Panc1 (cell line): ENCODE measurements around the gene DEFB129. TPM values are rescaled to one million over a fixed set of nuclear protein-coding genes. Genes with fewer than 3 reads are reported as not detected.

Experiments
- ATAC-seq: fragments of 200-7000 bp; cut with Tn5 transposase; 2 replicates; pipeline ENCODE4 v1.9.1; 2020; ENCODE audit warnings: mild to moderate bottlenecking, moderate library complexity
- BruUV-seq: library from RNA; stranded (reverse); fragments of 400-500 nt; replicated peaks from 2 replicates; lab custom pipeline; 2021; lab: Mats Ljungman, UMichigan
- CTCF ChIA-PET: fragments of 300-600 bp; sonication (Branson Sonifier 250); formaldehyde crosslinking; loops from one replicate; lab custom pipeline; 2022; ENCODE audit warnings: antibody characterized with exemption; lab: Charles Lee
- POLR2A ChIA-PET: fragments of 300-600 bp; sonication (Branson Sonifier 250); formaldehyde crosslinking; loops from one replicate; lab custom pipeline; 2022; ENCODE audit warnings: antibody characterized with exemption; lab: Charles Lee
- DNase-seq: peaks from one replicate; pipeline ENCODE4 v3.0.0-alpha.2; 2010; ENCODE audit warnings: low read depth, low spot score
- H3K27ac ChIP-seq: 2 replicates; pipeline ENCODE4 v1.5.1; 2011; ENCODE audit warnings: mild to moderate bottlenecking, low read length, inconsistent platforms
- H3K27me3 ChIP-seq: fragments of 200-500 bp; sonication (Bioruptor generic); 2 replicates; pipeline ENCODE4 v1.6.0; 2014; ENCODE audit warnings: low read length, inconsistent platforms; ENCODE audit not compliant: control insufficient read depth, insufficient read depth
- H3K36me3 ChIP-seq: fragments of 200-500 bp; sonication (Bioruptor generic); 2 replicates; pipeline ENCODE4 v1.5.1; 2014; ENCODE audit warnings: inconsistent platforms, mild to moderate bottlenecking, low read length, moderate library complexity; ENCODE audit not compliant: control insufficient read depth, insufficient read depth
- H3K4me1 ChIP-seq: 2 replicates; pipeline ENCODE4 v1.5.1; 2011; ENCODE audit warnings: inconsistent platforms, mild to moderate bottlenecking, low read length, moderate library complexity; ENCODE audit not compliant: control insufficient read depth, insufficient read depth
- H3K4me3 ChIP-seq, 2 experiments: 2 replicates each; pipeline ENCODE4 v1.5.1; 2011 to 2012; ENCODE audit warnings: low read depth in 2 of 2, low read length in 2 of 2, mild to moderate bottlenecking in 2 of 2, inconsistent platforms in 1 of 2, moderate library complexity in 1 of 2
- H3K9me3 ChIP-seq: fragments of 200-500 bp; sonication (Bioruptor generic); 2 replicates; pipeline ENCODE4 v1.5.1; 2014; ENCODE audit warnings: low read depth, mild to moderate bottlenecking, inconsistent platforms, low read length, moderate library complexity; ENCODE audit not compliant: control insufficient read depth, insufficient read depth
- POLR2AphosphoS5 ChIP-seq: IDR thresholded peaks from 2 replicates; pipeline ENCODE4 v1.6.1; 2012; ENCODE audit warnings: mild to moderate bottlenecking, low read depth, low read length, moderate library complexity
- SIN3A ChIP-seq: IDR thresholded peaks from 2 replicates; pipeline ENCODE4 v1.6.1; 2012; ENCODE audit warnings: low read depth, mild to moderate bottlenecking, low read length, moderate library complexity, borderline replicate concordance; ENCODE audit not compliant: insufficient read depth
- TCF7L2 ChIP-seq: IDR thresholded peaks from 2 replicates; pipeline ENCODE4 v1.6.1; 2011; ENCODE audit warnings: mild to moderate bottlenecking, low read depth, low read length, inconsistent platforms
- in situ Hi-C: cut with HindIII; loops from 2 replicates; pipeline ENCODE4 v1.10.0; 2016; ENCODE audit warnings: low sequenced_read_pairs, low pct_unique_long_range_greater_than_20kb
- intact Hi-C: fragments of 100-400 bp; cut with micrococcal nuclease; formaldehyde crosslinking; loops from one replicate; pipeline ENCODE4 v1.10.0; 2022; ENCODE audit not compliant: unreplicated experiment
- total RNA-seq: library from RNA; stranded (reverse); gene quantifications from one replicate; pipeline ENCODE4 v1.2.1, GENCODE V29; 2021; ENCODE audit not compliant: unreplicated experiment
- TF ChIP-seq, protein P1 (sequence below): fragments of 450-650 bp; IDR thresholded peaks from 2 replicates; pipeline ENCODE4 v1.5.1; 2017; ENCODE audit warnings: mild to moderate bottlenecking
- TF ChIP-seq, protein P2 (sequence below), 2 experiments: IDR thresholded peaks; 2 replicates each; pipeline ENCODE4 v1.6.1; 2011 to 2012; ENCODE audit warnings: low read depth in 2 of 2, control low read depth in 1 of 2, low read length in 1 of 2, mild to moderate bottlenecking in 1 of 2, moderate library complexity in 1 of 2; ENCODE audit not compliant: insufficient read depth in 1 of 2

The DEFB129 gene
- total RNA-seq, 1 experiment from 2014 or later: not detected

DNA sequence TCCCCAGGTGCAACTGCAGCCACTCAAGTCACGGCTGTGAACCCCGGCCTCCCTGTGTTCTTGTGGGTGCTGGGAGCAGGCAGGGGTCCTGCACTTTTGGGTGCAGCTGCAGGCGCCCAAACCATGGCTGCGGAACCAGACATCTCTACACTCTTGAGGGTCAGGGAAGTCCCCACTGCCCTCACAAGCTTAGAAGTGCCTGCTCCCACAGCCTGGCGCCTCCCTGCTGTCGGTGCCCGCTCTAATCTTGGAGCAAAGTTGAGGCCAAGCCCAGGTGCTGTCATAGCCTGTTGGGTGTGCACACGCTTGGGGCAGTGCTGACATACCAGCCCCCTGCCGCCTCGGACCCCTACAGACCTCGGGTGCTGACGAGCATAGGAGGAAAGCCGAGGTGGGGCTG lies 36.6 kb downstream of the DEFB129 start:
- no peak for DNase-seq
- POLR2A ChIA-PET: no interaction called here
- no peak overlapping the region for H3K27ac ChIP-seq
- no peak for ATAC-seq
- CTCF ChIA-PET: interaction anchor here (0.6 kb wide), 1 partner anchor 23 kb away, joined by 3 read pairs; no protein-coding TSS in a partner anchor
- H3K4me3 ChIP-seq: no peak overlapping the region
- TF ChIP-seq SIN3A: no peak
- TF ChIP-seq POLR2AphosphoS5: no peak
- no peak for TF ChIP-seq TCF7L2
- TF ChIP-seq, protein P1, sequence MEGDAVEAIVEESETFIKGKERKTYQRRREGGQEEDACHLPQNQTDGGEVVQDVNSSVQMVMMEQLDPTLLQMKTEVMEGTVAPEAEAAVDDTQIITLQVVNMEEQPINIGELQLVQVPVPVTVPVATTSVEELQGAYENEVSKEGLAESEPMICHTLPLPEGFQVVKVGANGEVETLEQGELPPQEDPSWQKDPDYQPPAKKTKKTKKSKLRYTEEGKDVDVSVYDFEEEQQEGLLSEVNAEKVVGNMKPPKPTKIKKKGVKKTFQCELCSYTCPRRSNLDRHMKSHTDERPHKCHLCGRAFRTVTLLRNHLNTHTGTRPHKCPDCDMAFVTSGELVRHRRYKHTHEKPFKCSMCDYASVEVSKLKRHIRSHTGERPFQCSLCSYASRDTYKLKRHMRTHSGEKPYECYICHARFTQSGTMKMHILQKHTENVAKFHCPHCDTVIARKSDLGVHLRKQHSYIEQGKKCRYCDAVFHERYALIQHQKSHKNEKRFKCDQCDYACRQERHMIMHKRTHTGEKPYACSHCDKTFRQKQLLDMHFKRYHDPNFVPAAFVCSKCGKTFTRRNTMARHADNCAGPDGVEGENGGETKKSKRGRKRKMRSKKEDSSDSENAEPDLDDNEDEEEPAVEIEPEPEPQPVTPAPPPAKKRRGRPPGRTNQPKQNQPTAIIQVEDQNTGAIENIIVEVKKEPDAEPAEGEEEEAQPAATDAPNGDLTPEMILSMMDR: no peak
- TF ChIP-seq, protein P2, sequence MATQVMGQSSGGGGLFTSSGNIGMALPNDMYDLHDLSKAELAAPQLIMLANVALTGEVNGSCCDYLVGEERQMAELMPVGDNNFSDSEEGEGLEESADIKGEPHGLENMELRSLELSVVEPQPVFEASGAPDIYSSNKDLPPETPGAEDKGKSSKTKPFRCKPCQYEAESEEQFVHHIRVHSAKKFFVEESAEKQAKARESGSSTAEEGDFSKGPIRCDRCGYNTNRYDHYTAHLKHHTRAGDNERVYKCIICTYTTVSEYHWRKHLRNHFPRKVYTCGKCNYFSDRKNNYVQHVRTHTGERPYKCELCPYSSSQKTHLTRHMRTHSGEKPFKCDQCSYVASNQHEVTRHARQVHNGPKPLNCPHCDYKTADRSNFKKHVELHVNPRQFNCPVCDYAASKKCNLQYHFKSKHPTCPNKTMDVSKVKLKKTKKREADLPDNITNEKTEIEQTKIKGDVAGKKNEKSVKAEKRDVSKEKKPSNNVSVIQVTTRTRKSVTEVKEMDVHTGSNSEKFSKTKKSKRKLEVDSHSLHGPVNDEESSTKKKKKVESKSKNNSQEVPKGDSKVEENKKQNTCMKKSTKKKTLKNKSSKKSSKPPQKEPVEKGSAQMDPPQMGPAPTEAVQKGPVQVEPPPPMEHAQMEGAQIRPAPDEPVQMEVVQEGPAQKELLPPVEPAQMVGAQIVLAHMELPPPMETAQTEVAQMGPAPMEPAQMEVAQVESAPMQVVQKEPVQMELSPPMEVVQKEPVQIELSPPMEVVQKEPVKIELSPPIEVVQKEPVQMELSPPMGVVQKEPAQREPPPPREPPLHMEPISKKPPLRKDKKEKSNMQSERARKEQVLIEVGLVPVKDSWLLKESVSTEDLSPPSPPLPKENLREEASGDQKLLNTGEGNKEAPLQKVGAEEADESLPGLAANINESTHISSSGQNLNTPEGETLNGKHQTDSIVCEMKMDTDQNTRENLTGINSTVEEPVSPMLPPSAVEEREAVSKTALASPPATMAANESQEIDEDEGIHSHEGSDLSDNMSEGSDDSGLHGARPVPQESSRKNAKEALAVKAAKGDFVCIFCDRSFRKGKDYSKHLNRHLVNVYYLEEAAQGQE (IDR thresholded peaks at IDR 0.05; ENCODE audit: insufficient read depth in 1 of 2, low read depth in 2 of 2, low read length in 1 of 2): no peak
- H3K36me3 ChIP-seq: no peaks in the 10 kb centered on the region
- no TSS peak for BruUV-seq
- in situ Hi-C loops (no loop called here), intact Hi-C loops (no loop called here)
- H3K9me3 ChIP-seq: no peaks in the 10 kb centered on the region
- no peaks in the 10 kb centered on the region for H3K4me1 ChIP-seq
- no peaks in the 10 kb centered on the region; the same call in 1 of the 2 replicates for H3K27me3 ChIP-seq

DNA sequence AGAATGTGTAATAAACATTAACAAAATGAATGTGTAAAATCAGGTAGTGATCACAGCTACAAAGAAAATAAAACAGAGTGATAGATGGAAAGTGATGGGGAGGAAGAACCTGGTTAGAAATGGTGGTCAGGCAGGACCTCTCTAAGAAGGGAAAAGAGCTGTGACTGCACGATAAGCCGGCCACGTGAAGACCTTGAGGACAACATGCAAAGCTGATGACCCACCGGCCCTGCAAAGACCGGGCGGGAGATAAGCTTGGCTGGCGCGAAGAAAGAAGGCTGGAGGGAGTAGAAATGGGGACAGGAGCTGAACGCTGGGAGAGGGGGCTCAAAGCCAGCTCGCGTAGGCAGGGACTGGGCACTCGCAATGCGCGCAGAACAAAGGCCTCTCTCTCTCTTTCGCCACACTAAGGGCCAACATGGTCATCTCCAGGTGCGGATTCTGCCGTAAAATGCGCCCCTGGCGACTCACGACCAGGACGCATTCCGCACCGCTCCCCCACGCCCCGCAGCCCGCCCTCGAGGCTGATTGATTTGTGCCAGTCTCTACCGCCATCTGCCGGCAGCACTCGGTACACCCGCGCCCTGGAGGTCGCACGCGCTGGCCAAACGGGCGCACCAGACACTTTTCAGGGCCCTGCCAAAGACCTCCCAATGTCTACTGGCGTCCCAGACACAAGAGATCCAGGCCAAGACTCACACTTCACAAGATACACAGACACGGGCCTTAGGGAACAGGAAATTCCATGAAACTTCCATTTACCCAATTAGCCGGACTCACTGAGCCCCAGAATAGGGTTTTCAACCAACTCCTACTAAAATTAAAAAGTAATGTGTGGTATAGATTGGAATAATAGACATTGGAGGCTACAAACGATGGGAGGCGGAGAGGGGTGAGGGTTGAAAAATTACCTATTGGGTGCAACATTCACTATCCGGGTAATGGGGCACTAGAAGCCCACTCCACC lies 39.8 kb downstream of the DEFB129 start:
- ATAC-seq (peak; percentile 91), DNase-seq (no peak)
- peak overlapping the region; percentile 44 to 59 for H3K4me3 ChIP-seq
- ChIA-PET CTCF (interaction anchor here (1.2 kb wide), 1 partner anchor 64 kb away, joined by 4 read pairs; no protein-coding TSS in a partner anchor), POLR2A (no interaction called here)
- H3K27me3 ChIP-seq: no peaks in the 10 kb centered on the region
- no TSS peak for BruUV-seq
- no peaks in the 10 kb centered on the region for H3K36me3 ChIP-seq
- peak overlapping the region; percentile 71 for H3K27ac ChIP-seq
- no peaks in the 10 kb centered on the region for H3K4me1 ChIP-seq
- in situ Hi-C loops (no loop called here), intact Hi-C loops (no loop called here)
- TF ChIP-seq, protein P1: peak; percentile 97
- no peak for TF ChIP-seq SIN3A
- peak; percentile 54; the same call in 1 of the 2 replicates for TF ChIP-seq TCF7L2
- TF ChIP-seq, protein P2 (IDR thresholded peaks at IDR 0.05; ENCODE audit: insufficient read depth in 1 of 2, low read depth in 2 of 2, low read length in 1 of 2): peak in 1 of 2 experiments; percentile 8; a peak in 1 of 4 replicates
- TF ChIP-seq POLR2AphosphoS5: no peak
- no peaks in the 10 kb centered on the region for H3K9me3 ChIP-seq
